ENCODE measurements around the gene RAMACL. TPM values are rescaled to one million over a fixed set of nuclear protein-coding genes. Genes with fewer than 3 reads are reported as not detected.

The RAMACL gene
- total RNA-seq, 1 experiment from 2014 or later, result 0.28 TPM

GRCh38 chr6:166563200-166563599, 23.3 kb downstream of the RAMACL start:
- no peak for TF ChIP-seq CTCF (conservative IDR thresholded peaks at IDR 0.05)
- WGBS (ENCODE audit: extremely low coverage, insufficient read length, low lambda C conversion rate), result no CpG with 5 or more reads among the region's 16 CpGs

More at GRCh38 chr6:166563200-166563599, 23.3 kb downstream of the RAMACL start:
- DNase-seq, result no peak
- Histone ChIP-seq H3K79me2 (ENCODE audit: insufficient read depth, low read length) (peaks cover 4% of the 10 kb centered on the region; the same call in 1 of the 2 replicates), H3K79me1 (ENCODE audit: insufficient read depth, low read depth, low read length, poor library complexity, severe bottlenecking) (no peaks in the 10 kb centered on the region), H2BK120ac (ENCODE audit: low read depth, low read length, poor library complexity, severe bottlenecking) (no peak overlapping the region), H3K9ac (ENCODE audit: extremely low read depth, insufficient read length, low read length) (no peak overlapping the region), H3K56ac (ENCODE audit: insufficient read length, low read depth, low read length) (no peak overlapping the region), H3K4me2 (ENCODE audit: insufficient read depth, insufficient read length, low read length) (no peak overlapping the region), H3K9me3 (ENCODE audit: control insufficient read depth, low read depth, low read length) (no peaks in the 10 kb centered on the region), H2BK5ac (ENCODE audit: insufficient read length, low read length) (no peak overlapping the region), H3K4me1 (ENCODE audit: insufficient read depth, low read length) (0 out of 2 replicates have a peak, but pooled peaks cover 5% of the 10 kb centered on the region), H3K23ac (ENCODE audit: insufficient read length, low read depth, low read length) (no peak overlapping the region), H2AFZ (ENCODE audit: low read length) (no peak overlapping the region), H3K14ac (ENCODE audit: insufficient read depth, low read length) (no peak overlapping the region), H3K18ac (ENCODE audit: insufficient read length, low read depth, low read length) (no peak overlapping the region), H2BK20ac (ENCODE audit: low read depth, low read length, poor library complexity, severe bottlenecking) (no peak overlapping the region), H3T11ph (ENCODE audit: low read length) (no peak overlapping the region), H2BK15ac (ENCODE audit: low read depth, low read length) (no peak overlapping the region), H2BK12ac (ENCODE audit: insufficient read length, low read depth, low read length) (no peak overlapping the region), H2AK5ac (ENCODE audit: insufficient read length, low read length) (no peak overlapping the region), H3K27ac (ENCODE audit: insufficient read length, low read depth, low read length) (no peak overlapping the region), H3K4ac (ENCODE audit: low read depth, low read length) (no peak overlapping the region), H3K27me3 (ENCODE audit: insufficient read depth, low read length) (no peaks in the 10 kb centered on the region), H3K23me2 (ENCODE audit: insufficient read length, low read depth, low read length, poor library complexity, severe bottlenecking) (no peaks in the 10 kb centered on the region), H4K91ac (ENCODE audit: insufficient read length, low read depth, low read length) (no peak overlapping the region), H4K8ac (replicated peaks; ENCODE audit: insufficient read length, low read depth, low read length) (no peak overlapping the region), H4K20me1 (ENCODE audit: control insufficient read depth, insufficient read depth, insufficient read length) (no peaks in the 10 kb centered on the region), H4K5ac (ENCODE audit: insufficient read length, low read depth, low read length) (no peak overlapping the region)
- no peaks in the 10 kb centered on the region for H3K27me3 Mint-ChIP-seq (ENCODE audit: low read depth)
- peak overlapping the region in 1 of 3 experiments; percentile 65; a peak in 2 of 7 replicates for H3K27ac Mint-ChIP-seq
- no peaks in the 10 kb centered on the region; a peak in 1 of 7 replicates for H3K36me3 Mint-ChIP-seq (ENCODE audit: insufficient read depth in 1 of 3, low read depth in 3 of 3)
- peaks cover 15 to 21% of the 10 kb centered on the region in 2 experiments for H3K4me1 Mint-ChIP-seq
- H3K4me3 Mint-ChIP-seq, result no peak overlapping the region
- no peaks in the 10 kb centered on the region; a peak in 1 of 5 replicates for H3K9me3 Mint-ChIP-seq

All from H9 (cell line).